ENCODE data around the gene ABTB2.

ABTB2 gene

GRCh38 chr11:34359548-34359891 lies 1.7 kb upstream of the ABTB2 start:
- DNase-seq, result no peak

- DNase-seq, result peak; percentile 59
Measured at GRCh38 chr11:34358728-34359547, 1.1 kb upstream of the ABTB2 start.

- DNase-seq, result no peak
Measured at GRCh38 chr11:34358258-34358727, 483 bp upstream of the ABTB2 start.

- no peak for DNase-seq
Measured at GRCh38 chr11:34356913-34357700, 703 bp downstream of the ABTB2 start.

GRCh38 chr11:34356576-34356912 lies 1.3 kb downstream of the ABTB2 start:
- no peak for DNase-seq

- no peak for DNase-seq
Measured at GRCh38 chr11:34356130-34356529, 1.7 kb downstream of the ABTB2 start.

- no peak for DNase-seq
Measured at GRCh38 chr11:34355726-34356125, 2.1 kb downstream of the ABTB2 start.

GRCh38 chr11:34354782-34355181 lies 3.0 kb downstream of the ABTB2 start:
- no peak for DNase-seq

- no peak for DNase-seq
Measured at GRCh38 chr11:34353881-34354280, 3.9 kb downstream of the ABTB2 start.

- DNase-seq, result no peak
Measured at GRCh38 chr11:34351687-34352469, 5.9 kb downstream of the ABTB2 start.

- no peak for DNase-seq
Measured at GRCh38 chr11:34351051-34351450, 6.8 kb downstream of the ABTB2 start.

GRCh38 chr11:34349882-34350281 lies 7.9 kb downstream of the ABTB2 start:
- DNase-seq, result no peak

GRCh38 chr11:34348919-34349318 lies 8.9 kb downstream of the ABTB2 start:
- peak; percentile 60 for DNase-seq

- DNase-seq, result no peak
Measured at GRCh38 chr11:34348096-34348495, 9.7 kb downstream of the ABTB2 start.

- DNase-seq, result no peak
Measured at GRCh38 chr11:34346551-34346950, 11.3 kb downstream of the ABTB2 start.

- DNase-seq, result no peak
Measured at GRCh38 chr11:34345991-34346480, 11.8 kb downstream of the ABTB2 start.

- no peak for DNase-seq
Measured at GRCh38 chr11:34345540-34345876, 12.3 kb downstream of the ABTB2 start.

- DNase-seq, result no peak
Measured at GRCh38 chr11:34344768-34345539, 12.9 kb downstream of the ABTB2 start.

- DNase-seq, result no peak
Measured at GRCh38 chr11:34344410-34344767, 13.4 kb downstream of the ABTB2 start.

- no peak for DNase-seq
Measured at GRCh38 chr11:34343686-34344085, 14.1 kb downstream of the ABTB2 start.

- no peak for DNase-seq
Measured at GRCh38 chr11:34343153-34343552, 14.7 kb downstream of the ABTB2 start.

GRCh38 chr11:34341931-34342533 lies 15.8 kb downstream of the ABTB2 start:
- no peak for DNase-seq

Data from NCI-H2107 (cell line).